Thyroid gland (tissue), 4 donors: ENCODE results near the gene TTN.

ENCODE experiments used
- CTCF ChIP-seq, 6 experiments: fragments of 200-600 bp in 3 of 6; fragments of 450-650 bp in 3 of 6; sonication (generic) in 3 of 6; IDR thresholded peaks; one replicate each; pipeline ENCODE4 v1.5.1; 2016 to 2019; ENCODE audit warnings: antibody characterized with exemption in 6 of 6, mild to moderate bottlenecking in 2 of 6, inconsistent platforms in 1 of 6, moderate library complexity in 1 of 6
- POLR2A ChIP-seq, 2 donors: fragments of 450-650 bp; IDR thresholded peaks; one replicate each; pipeline ENCODE4 v1.6.1; 2017; ENCODE audit warnings: antibody characterized with exemption in 2 of 2, mild to moderate bottlenecking in 2 of 2, moderate library complexity in 1 of 2

GRCh38 chr2:178716394-178716793 is 90.8 kb downstream of the TTN start:
- TF ChIP-seq CTCF (IDR thresholded peaks at IDR 0.05) (no peak), POLR2A (IDR thresholded peaks at IDR 0.05) (no peak)
